Heart right ventricle (tissue), 16 donors: ENCODE results near the gene PRPF31. TPM values are rescaled to one million over a fixed set of nuclear protein-coding genes. Genes with fewer than 3 reads are reported as not detected.

Experiments
- ATAC-seq, 8 donors: fragments of 200-7000 bp; cut with Tn5 transposase; one replicate each; pipeline ENCODE4 v1.9.1; 2020; ENCODE audit warnings: mild to moderate bottlenecking in 8 of 8, moderate library complexity in 8 of 8, moderate number of reproducible peaks in 1 of 8
- DNase-seq, 2 donors: peaks; one replicate each; pipeline ENCODE4 v3.0.0-alpha.2; 2020
- H3K27ac ChIP-seq, 10 donors: fragments of 200-600 bp; sonication (generic) in 2 of 10; one replicate each; pipeline versions ENCODE4 v1.5.0 to v1.8.0; 2020 to 2022; ENCODE audit warnings: mild to moderate bottlenecking in 3 of 10
- H3K27me3 ChIP-seq, 7 donors: fragments of 200-600 bp; one replicate each; pipeline ENCODE4 v1.8.0; 2021 to 2022; ENCODE audit warnings: mild to moderate bottlenecking in 2 of 7
- H3K36me3 ChIP-seq, 9 donors: fragments of 200-600 bp; sonication (generic) in 1 of 9; one replicate each; pipeline versions ENCODE4 v1.5.0 to v1.8.0; 2020 to 2022; ENCODE audit warnings: mild to moderate bottlenecking in 2 of 9
- H3K4me1 ChIP-seq, 9 donors: fragments of 200-600 bp; sonication (generic) in 1 of 9; one replicate each; pipeline versions ENCODE4 v1.5.0 to v1.8.0; 2020 to 2022; ENCODE audit warnings: mild to moderate bottlenecking in 4 of 9
- H3K4me3 ChIP-seq, 10 donors: fragments of 200-600 bp; sonication (generic) in 2 of 10; one replicate each; pipeline versions ENCODE4 v1.5.0 to v1.8.0; 2020 to 2022; ENCODE audit warnings: mild to moderate bottlenecking in 7 of 10, moderate library complexity in 2 of 10
- H3K9me3 ChIP-seq, 11 donors: fragments of 200-600 bp in 10 of 11; sonication (generic) in 2 of 11; one replicate each; pipeline versions ENCODE4 v1.5.0 to v1.8.0; 2013 to 2022; ENCODE audit warnings: mild to moderate bottlenecking in 2 of 11, control low read depth in 1 of 11, moderate library complexity in 1 of 11
- CTCF ChIP-seq, 9 donors: fragments of 200-600 bp; sonication (generic) in 2 of 9; IDR thresholded peaks; one replicate each; pipeline versions ENCODE4 v1.5.0 to v1.8.0; 2021 to 2022; ENCODE audit warnings: antibody characterized with exemption in 9 of 9, mild to moderate bottlenecking in 5 of 9, moderate library complexity in 1 of 9
- WGBS, 2 donors: extraction: QIAGEN DNeasy Blood & Tissue Kit; methylation state at CpG; one replicate each; pipeline ENCODE4 v1.1.7; 2013; ENCODE audit warnings: inconsistent platforms in 1 of 2; 5-methylcytosine and 5-hydroxymethylcytosine counted together
- intact Hi-C, 10 donors: fragments of 100-400 bp; cut with DNase I; formaldehyde crosslinking; loops; one replicate each; pipeline versions ENCODE4 v1.11.1 to v1.14.2; 2022
- polyA plus RNA-seq, 2 donors: library from polyadenylated mRNA; stranded (reverse); fragments of 200-250 nt; gene quantifications; one replicate each; pipeline ENCODE4 v1.2.3, GENCODE V29; 2013
- total RNA-seq, 10 donors: library from RNA; stranded (reverse); fragmentation: NEBNext Ultra II Directional in 3 of 10; extraction: Animal tissue kit (Norgen Biotek cat#: 25700) in 3 of 10; gene quantifications; one replicate each; pipeline versions ENCODE4 v1.2.1 to v1.2.4, GENCODE V29; 2021 to 2023
- donor health status: Arrhythmogenic right ventricular cardiomyopathy.
- donor health status: ischemic (EF 13 %, LVEDD 7.1; RV severe dilation, severe dysfunction).
- donor health status: healthy with polysubstance abuse.
- donor health status: DM: no; HTN: yes; CAD: no.
- donor health status: DM: no; HTN: no; CAD: no.
- donor health status: ischemic (EF 25% LVEDD 6.9; RV normal size, moderate dysfunction).
- donor health status: ischemic (EF 25% LVEDD 5.7; RV mildly dilated, moderate dysfunction).
- donor health status: healthy.
- donor health status: DM: yes; HTN: yes; CAD: no.
- donor health status: Ischemic cardiomyopathy.
- donor health status: ischemic (EF 35%, LVEDD 5.7; RV mildly dilated, moderate dysfunction).
- donor health status: nonischemic (EF 11% LVEDD 7.7; RV severe dilation, severe dysfunction).
- donor health status: DM: yes; HTN: yes; CAD: no.
- donor health status: PGD.
- donor health status: ischemic (EF 29% LVEDD 5.4; RV normal size, mild dysfunction).
- donor health status: nonischemic (EF 23%, LVEDD 6.1; RV moderate dilation, normal function).

Gene PRPF31
- total and polyA plus RNA-seq, 12 donors: 35.9 to 52.8 (median 43.4) TPM

DNA sequence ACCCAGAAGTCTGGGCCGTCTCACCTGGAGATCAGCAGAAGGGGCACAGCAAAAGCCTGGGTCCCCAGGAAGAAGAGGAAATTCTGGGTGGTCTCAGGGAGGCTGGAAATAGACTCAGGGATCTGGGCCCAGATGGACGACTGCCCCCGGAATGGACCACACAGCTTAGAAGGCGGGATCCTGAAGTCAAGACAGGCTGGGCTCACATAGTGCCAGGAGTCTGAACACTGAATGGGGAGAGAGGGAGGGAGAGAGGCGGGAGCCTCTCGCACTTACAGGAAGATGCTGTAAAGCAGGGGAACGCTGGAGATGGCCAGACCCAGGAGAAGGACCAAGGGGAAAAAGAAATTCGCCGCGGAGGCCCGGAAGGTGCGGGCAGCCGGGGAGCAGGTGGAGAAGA is 45.3 kb downstream of the PRPF31 start:
- 45 to 52% methylated on average over 13 of the region's 13 CpGs for WGBS, 2 donors
- no peak for ATAC-seq
- intact Hi-C loops: loop anchor here in 1 of 10 donors (5.0 kb wide), 1 partner anchor 41 kb away; the partner anchor contains the start of gene RPS9
- DNase-seq: no peak
- H3K27ac ChIP-seq: peak overlapping the region in 6 of 10 donors; percentile 70 to 88 (median 82)
- H3K27me3 ChIP-seq: peaks cover 0 to 16% (median 8%) of the 10 kb centered on the region in 7 donors
- H3K36me3 ChIP-seq: peaks cover 0 to 27% (median 24%) of the 10 kb centered on the region in 9 donors
- no peaks in the 10 kb centered on the region for H3K9me3 ChIP-seq
- H3K4me1 ChIP-seq: peaks cover 4 to 59% (median 37%) of the 10 kb centered on the region in 9 donors
- H3K4me3 ChIP-seq: peak overlapping the region in 6 of 10 donors; percentile 58 to 76 (median 70)
- TF ChIP-seq CTCF (IDR thresholded peaks at IDR 0.05): no peak

GRCh38 chr19:54162241-54162805 is 46.8 kb downstream of the PRPF31 start:
- 5 to 6% methylated on average over 35 of the region's 35 CpGs for WGBS, 2 donors
- ATAC-seq (peak; percentile 16 to 52 (median 44)), DNase-seq (peak; percentile 82 to 86)
- TF ChIP-seq CTCF (IDR thresholded peaks at IDR 0.05): no peak
- Histone ChIP-seq H3K27me3 (peaks cover 0 to 20% (median 13%) of the 10 kb centered on the region in 7 donors), H3K4me1 (peaks cover 4 to 59% (median 37%) of the 10 kb centered on the region in 9 donors), H3K27ac (peak overlapping the region in 1 of 10 donors; percentile 73), H3K9me3 (no peaks in the 10 kb centered on the region), H3K4me3 (peak overlapping the region in 9 of 10 donors; percentile 5 to 56 (median 45)), H3K36me3 (peaks cover 0 to 12% (median 9%) of the 10 kb centered on the region in 9 donors)
- intact Hi-C loops: loop anchor here in 1 of 10 donors (5.0 kb wide), 1 partner anchor 40 kb away; the partner anchor contains the start of gene RPS9

DNA sequence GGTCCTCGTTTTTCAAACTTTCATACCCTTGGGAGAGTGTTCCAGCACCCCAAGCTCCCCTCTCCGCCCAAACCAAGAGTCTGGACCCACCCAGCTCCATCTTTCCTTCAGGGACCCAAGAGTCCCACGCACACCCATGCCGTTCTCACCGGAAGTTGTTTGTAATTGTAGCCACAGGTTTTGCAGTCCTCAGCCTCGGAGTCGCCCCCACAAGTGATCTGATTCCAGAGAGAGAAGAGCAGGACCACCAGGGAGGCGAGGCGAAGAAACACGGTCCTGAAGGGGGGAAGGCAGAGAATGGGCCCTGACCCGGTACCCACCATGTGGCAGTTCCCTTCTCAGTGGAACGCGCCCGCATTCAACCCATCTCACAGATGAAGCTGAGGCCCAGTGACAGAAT is 47.3 kb downstream of the PRPF31 start:
- ATAC-seq (no peak), DNase-seq (no peak)
- H3K27ac ChIP-seq: peak overlapping the region in 2 of 10 donors; percentile 19 to 73
- peaks cover 0 to 26% (median 15%) of the 10 kb centered on the region in 7 donors for H3K27me3 ChIP-seq
- no peak for TF ChIP-seq CTCF (IDR thresholded peaks at IDR 0.05)
- intact Hi-C loops: loop anchor here in 1 of 10 donors (5.0 kb wide), 1 partner anchor 39 kb away; the partner anchor contains the start of gene RPS9
- no peaks in the 10 kb centered on the region for H3K9me3 ChIP-seq
- peaks cover 4 to 57% (median 37%) of the 10 kb centered on the region in 9 donors for H3K4me1 ChIP-seq
- 70 to 77% methylated on average over 14 of the region's 14 CpGs for WGBS, 2 donors
- peaks cover 0 to 7% (median 4%) of the 10 kb centered on the region in 9 donors for H3K36me3 ChIP-seq
- H3K4me3 ChIP-seq: peak overlapping the region in 7 of 10 donors; percentile 40 to 56 (median 47)

DNA sequence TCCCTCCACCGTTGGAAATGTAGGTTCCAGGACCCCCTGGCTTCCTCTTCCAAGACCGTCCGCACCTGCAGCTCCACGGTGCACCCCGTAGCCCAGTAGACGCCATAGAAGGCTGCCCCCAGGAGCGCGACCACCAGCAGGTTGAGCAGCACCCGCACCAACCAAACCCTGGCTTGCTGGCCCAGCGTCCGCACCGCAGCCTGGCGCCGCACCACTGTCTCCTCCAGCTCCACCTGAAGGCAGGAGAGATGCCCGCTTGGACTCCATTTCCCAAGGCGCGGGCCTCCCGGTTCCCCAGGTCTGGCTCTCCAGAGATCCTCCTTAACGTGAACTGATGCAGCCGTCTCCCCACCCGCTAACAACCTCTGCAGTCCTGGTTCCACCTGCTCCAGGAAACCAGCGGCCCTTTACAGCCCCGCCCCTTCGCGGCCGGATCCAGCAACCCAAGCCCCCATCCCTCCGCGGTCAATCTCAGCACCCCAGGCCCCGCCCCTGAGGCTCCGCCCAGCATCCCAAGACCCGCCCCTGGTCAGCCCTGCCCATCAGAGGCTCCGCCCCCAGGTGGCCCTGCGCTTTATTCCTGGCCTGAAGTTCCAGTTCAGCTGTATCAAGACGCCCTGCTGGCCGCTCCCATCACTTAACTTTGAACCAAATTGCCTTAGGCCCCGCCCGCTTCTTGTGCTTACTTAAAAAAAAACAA is 49.0 kb downstream of the PRPF31 start:
- 6 to 10% methylated on average over 37 of the region's 37 CpGs for WGBS, 2 donors
- intact Hi-C loops: loop anchor here in 3 of 10 donors (5.0 kb wide), 2 partner anchors 38 to 68 kb away; partner anchors contain the start of gene RPS9 (in 1 of the 3)
- peak; percentile 84 to 87 for DNase-seq
- no peaks in the 10 kb centered on the region for H3K9me3 ChIP-seq
- H3K36me3 ChIP-seq: no peaks in the 10 kb centered on the region
- H3K27me3 ChIP-seq: peaks cover 0 to 31% (median 15%) of the 10 kb centered on the region in 7 donors
- ATAC-seq: peak in 3 of 8 donors; percentile 6 to 40 (median 28)
- peak overlapping the region in 1 of 10 donors; percentile 35 for H3K27ac ChIP-seq
- H3K4me3 ChIP-seq: peak overlapping the region in 4 of 10 donors; percentile 6 to 46 (median 36)
- TF ChIP-seq CTCF (IDR thresholded peaks at IDR 0.05): no peak
- H3K4me1 ChIP-seq: peaks cover 6 to 51% (median 31%) of the 10 kb centered on the region in 9 donors
